ENCODE data around the gene P2RY12. TPM values are rescaled to one million over a fixed set of nuclear protein-coding genes. Genes with fewer than 3 reads are reported as not detected.

Gene P2RY12
- polyA plus RNA-seq, 1 donor, result 1.1 TPM

DNA sequence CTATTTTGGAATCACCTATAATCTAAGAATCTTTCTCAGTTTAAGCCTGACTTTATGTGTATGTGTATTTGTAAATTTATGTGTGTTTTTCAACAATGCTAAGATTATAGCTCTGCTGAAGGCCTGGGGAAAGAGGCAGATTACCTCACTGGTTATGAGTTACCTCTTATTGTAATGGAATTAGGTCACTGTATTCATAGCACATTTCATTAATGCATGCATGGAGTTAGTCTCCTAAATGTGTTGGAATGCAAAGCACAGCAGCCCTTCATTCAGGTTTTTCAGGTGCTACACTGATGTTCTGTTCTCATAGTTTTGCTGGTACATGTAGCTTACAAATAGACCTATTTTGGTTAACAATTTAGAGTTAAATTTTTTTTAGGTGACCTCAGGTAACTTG lies 77.4 kb downstream of the P2RY12 start:
- no peak for DNase-seq

DNA sequence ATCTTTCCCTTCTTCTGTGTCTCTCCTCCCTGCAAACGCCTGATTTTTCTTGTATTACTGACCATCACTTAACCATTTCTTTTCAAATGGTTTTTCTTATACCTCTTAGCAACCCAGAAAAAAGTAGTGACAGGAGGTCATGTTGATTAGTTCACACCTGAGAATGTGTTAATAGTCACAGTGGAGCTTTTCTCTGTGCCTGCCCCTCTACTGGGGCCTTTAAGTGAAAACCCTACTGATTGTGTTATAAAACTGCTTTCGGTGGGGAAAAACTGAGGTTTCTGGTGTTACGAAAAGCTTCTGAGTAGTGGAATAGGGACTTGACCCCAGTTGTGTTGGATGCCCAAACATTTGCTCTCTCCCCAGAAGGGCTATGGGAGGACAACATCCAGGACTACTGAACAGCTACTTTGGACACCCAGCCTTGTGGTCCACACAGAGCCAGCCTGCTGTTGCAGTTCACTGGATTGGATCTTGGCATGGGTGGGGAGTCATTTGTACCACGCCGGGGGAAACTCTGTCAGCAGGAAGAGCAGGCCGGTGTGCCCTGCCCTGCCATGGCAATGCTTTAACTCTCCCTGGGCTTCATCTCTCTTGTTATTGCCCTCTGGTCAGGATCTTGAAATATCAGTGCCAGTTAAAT lies 78.3 kb downstream of the P2RY12 start:
- no peak for DNase-seq

DNA sequence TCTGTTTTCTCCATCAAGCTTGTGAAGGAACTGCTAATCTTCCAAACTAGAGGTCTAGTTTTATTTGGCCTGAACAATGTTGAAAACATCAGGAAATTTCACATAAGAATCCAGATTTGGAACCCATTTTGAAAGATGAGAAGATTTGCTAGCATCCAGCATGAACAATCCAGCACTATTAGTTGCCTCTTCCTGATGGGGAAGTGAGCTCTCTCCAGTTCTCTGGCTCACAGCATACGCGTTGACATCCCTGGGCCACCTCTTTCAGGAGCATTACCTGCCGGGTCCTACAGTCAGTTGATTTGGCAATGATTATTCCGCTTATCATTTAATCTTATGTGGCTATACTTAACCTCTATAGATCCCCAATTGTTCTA lies 78.8 kb downstream of the P2RY12 start:
- no peak for DNase-seq

DNA sequence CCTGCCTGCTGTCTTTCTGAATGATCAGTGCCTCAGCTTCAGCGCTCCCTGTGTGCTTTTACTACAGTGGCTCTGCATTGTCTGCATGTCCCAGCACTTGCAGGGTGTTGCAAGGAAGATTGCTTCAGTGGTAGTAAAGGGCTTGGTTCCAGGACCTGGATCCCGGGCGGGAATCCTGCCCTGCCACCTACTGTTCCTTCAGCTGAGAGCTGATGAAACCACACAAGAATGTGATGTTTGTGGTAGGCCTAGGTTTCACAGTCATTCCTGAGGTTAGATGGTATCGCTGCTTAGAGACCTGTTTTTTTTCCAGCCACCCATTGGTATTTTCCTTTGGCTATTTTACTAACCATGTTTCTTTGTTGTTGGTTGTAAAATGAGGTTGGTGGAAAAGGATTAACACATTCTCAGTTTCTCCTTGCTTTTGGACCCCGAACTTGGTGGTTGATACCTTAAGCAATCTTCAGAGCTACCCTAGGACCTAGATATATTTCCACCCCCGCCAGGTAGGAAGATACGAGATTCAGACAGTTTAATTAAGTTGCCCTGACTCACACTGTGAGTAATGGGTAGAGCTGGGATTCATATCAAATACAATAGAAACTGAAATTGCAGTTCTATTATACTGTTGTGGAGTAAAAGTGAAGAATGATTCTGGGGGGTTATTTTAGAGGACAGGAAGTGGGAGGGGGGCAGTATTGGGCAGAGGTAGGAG lies 79.3 kb downstream of the P2RY12 start:
- no peak for DNase-seq

DNA sequence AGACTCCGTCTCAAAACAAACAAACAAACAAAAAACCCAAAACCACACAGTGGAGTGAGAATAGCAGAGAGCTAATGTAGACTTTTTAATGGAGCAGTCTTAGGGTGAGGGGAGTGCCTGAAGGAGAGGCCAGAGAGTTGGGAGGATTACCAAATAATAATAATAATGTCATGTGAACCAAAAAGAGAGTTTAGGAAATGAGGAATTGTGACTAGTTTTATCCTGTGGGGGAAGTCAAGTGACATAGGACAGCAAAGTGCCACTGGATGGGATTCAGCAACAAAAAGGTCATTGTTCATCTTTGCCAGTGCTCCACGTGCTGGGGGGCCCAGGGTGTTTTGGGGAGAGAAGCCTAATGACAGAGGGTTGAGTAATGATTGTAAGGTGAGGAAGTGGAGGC lies 80.8 kb downstream of the P2RY12 start:
- no peak for DNase-seq

DNA sequence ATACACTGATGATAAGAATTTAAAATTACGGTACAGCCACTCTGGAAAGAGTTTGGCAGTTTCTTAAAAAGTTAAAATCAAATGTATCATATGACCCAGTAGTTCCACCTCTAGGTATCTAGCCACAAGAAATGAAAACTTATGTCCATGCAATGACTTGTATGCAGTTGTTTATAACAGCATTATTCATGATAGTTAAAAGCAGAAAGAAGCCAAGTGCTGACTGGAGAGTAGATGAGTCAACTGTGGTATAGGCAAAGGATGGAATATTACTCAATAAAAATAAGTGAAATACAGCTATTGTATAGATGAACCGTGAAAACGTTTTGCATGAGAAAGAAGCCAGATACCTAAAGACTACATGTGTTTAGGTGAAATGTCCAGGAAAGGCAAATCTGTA lies 82.8 kb downstream of the P2RY12 start:
- no peak for DNase-seq

DNA sequence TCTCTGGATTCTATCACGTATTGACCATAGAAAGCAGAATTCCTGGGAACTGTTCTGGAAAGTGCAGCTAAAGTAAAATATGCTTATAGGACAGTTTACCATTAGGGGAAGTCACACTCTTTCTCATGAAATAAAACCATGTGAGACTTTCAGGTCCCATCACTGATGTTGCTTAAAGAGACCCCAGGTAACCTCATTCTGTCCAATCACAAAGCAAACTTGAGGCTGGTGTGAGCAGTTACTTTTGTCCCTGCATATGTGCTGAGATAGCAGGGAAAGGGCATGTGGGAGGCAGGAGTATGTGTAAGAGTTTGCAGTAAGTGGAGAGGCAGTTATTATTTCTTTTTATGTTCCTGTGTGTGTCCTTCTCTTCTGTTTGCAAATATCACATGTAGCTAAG lies 84.0 kb downstream of the P2RY12 start:
- no peak for DNase-seq

DNA sequence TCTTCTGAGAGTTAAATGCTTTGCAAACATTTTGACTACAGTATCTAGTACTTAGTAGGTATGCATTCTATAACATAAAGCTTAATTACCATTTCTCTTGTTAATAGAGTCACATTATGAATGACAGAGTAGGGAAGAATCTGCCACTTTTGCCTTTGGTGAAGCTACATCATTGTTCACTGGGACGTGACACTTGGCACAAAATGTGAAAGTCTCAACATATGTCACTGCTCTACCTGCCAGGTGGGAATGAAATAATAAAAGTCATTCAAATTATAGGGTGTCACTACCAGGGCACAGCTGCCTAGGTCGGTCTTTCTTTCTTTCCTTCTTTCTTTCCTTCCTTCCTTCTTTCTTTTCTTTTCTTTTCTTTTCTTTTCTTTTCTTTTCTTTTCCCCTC lies 85.5 kb downstream of the P2RY12 start:
- DNase-seq, result no peak

DNA sequence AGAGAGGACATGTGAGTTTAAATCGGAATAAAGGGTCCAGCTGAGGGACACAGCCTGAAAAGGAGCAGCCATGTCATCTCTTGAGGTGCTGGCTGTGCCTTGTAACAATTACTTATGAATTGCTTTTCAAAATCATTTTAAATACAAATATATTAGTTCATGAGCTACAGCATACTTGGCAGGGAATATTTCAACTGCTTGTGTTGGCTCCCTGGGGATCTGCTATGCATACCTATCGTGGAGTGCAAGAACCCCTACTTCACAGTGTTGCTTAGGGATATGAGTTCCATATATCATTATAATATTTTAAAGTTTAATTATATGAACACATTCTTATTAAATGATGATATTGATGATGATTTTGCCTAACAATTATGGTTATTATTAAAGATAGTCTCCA lies 87.1 kb downstream of the P2RY12 start:
- no peak for DNase-seq

DNA sequence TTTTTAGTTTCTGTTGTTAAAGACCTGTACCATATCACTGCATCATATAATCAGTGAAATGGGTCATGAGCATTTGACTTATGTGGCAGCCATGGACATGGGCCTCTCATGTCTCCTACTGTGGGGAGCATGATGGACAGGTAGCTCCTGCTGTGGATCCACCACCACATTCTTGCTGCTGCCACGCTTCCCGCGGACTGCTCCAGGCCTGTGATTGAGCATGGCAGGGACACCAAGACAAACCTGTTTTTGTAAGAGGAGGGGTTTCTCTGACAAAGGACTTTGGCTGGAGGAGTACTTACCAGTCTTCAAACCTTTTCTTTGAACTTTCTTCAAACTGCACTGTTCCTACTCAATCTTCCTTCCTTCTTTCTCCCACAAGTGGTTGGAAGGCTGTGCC lies 88.3 kb downstream of the P2RY12 start:
- DNase-seq, result no peak

DNA sequence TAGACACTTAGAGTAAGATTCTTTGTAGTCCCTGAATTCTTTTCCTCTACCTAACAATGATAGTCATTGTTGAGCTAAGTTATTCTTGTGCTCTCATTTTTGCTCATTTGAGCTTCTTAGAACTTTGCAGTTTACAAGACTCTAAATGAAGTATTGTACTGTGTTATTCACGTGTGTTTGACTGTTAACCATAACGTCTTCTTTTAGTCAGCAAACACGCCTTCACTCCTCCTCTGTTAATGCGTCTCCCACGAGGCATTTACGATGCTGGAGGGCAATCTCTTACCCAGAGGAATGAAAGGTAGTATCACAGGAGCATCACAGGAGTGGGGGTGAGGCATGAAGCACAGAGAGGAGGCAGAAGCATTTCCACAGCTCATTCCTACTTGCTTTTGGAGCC lies 91.4 kb downstream of the P2RY12 start:
- DNase-seq, result no peak

DNA sequence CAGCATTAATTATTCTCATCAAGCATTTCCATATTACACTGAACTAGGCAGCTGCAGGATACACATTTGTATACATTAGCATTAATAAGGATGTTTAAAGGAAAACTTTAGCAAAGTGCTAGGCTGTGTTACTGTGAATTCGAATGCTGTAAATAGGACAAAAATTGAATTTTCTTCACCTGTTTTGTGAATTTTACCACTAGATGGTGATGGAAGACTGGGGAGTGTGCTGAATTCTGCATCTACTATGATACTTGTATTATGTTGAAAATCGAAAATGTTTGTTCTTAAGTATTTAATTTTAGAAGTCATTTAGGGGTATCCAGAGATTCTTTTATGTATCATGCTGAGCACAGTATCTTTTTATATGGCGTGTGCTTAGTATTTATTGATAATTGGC lies 93.9 kb downstream of the P2RY12 start:
- no peak for DNase-seq

DNA sequence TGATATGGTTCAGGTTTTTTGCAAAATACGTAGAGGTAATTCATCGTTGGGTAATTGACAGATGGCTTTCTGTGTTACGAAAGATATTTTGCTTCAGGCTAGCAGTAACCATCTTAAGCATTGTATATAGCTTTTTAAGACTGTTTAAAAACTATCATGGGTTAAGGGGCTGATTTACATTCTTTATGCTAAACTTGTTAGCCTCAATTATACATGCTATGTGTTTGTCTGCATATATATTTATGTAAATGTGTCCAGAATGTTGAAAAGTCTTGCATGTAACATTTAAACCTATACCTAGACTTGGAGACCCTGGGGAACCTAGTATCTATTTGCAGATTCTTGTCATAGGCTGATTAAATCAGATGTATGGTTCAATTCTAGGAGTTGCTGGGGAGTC lies 95.1 kb downstream of the P2RY12 start:
- no peak for DNase-seq

Other genes starting within 250 kb of the P2RY12 start
- not detected for gene GPR171, start 181.5 kb downstream of the P2RY12 start, polyA plus RNA-seq (ENCODE audit: insufficient read length)
- gene P2RY14, start 106.2 kb downstream of the P2RY12 start, polyA plus RNA-seq (ENCODE audit: insufficient read length), result 0.57 TPM
- gene GPR87, start 67.9 kb downstream of the P2RY12 start, polyA plus RNA-seq (ENCODE audit: insufficient read length), result not detected
- gene P2RY13, start 55.2 kb downstream of the P2RY12 start, polyA plus RNA-seq (ENCODE audit: insufficient read length), result 0.81 TPM
- gene IGSF10, start 76.3 kb upstream of the P2RY12 start, polyA plus RNA-seq (ENCODE audit: insufficient read length), result 3.5 TPM